ENCODE results near the gene ZFPM1. TPM values are rescaled to one million over a fixed set of nuclear protein-coding genes. Genes with fewer than 3 reads are reported as not detected.
A peak's percentile ranks its signal among the peaks of the same experiment; 100 is the strongest.

ZFPM1 gene
- total RNA-seq, 1 experiment from 2014 or later, result 24.1 TPM

DNA sequence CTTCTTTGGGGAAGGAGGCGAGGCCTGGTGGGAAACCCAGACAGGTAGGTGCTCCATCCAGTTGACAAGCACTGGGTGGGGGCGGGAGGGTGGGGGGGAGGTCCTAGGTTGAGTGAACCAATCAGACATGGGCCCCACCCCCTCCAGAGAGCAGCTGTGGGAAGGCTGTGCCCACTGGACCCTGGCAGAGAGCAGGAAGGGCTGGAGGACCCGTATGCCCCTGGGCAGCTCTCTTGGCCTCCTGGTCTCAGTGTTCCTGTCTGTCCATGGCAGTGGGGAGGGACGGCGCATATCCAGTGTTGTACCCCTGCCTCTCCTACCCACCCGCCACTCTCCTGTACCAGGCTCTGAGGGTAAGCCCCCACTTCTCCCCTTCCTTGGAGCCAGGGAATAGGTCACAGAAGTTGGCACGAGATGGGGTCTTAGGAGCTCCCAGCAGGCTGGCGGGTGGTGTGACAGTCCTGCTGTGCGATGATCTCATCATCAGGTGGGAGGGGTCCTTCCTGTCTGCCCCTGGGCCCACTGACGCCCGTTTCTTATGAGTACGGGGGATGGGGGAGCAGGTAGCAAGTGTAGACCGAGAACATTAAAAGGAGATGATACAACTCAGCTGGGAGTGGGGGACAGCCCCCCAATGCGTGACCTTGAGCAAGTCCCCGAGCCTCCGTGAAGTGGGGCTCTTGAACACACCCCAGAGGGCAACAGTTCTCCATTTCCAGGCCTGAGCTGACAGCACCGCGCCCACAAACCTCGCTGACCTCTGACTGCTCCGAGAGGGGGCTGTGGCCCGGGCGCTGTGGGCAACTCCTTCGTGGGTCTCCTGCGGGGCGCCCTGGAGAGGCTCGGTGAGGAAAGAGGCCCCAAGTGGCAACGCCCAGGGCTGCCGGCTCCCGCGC is 1.2 kb upstream of the ZFPM1 start:
- no peaks in the 10 kb centered on the region for H3K27me3 ChIP-seq (replicated peaks; ENCODE audit: control insufficient read depth, insufficient read depth, low read length)

DNA sequence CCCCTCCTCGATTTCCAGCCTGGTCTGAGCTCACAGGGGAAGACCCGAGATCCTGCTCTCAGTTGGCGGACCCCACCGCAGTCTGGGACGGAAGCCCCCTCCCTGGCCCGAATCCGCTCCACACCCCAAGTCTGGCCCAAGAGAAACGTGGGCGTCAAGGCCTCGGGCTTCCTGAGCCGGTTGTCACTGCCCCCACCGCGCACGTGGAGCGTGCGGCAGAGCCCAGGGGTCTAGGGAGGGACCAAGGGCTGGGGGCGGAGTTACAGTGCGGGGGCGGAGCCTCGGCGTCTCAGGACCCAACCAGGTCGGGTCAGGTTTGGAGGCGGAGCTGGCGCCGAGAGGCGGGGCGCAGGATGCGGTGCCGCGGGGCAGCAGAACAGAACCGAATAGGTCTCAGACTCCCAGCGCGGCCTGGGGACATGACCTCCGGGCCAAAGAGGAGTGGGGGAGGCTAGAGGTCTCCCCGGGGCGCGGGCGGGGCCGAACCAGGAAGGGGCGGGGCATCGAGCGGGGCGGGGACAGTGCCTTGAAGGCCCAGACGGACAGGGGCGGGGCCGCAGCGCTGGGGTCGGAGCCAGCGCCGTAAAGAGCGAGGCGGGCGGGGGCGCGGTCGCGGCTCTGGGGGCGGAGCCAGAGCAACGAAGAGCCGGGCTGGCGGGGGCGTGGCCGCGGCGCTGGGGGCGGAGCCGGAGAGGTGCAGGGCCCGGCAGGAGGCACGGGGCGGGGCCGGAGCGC is 431 bp upstream of the ZFPM1 start:
- POLR2A ChIA-PET, result interaction anchor here (0.7 to 1.3 kb wide), 4 partner anchors 35 to 502 kb away, joined by 3 to 7 read pairs (median 6); partner anchors contain the start of gene BANP
- intact Hi-C loops (cut with micrococcal nuclease; ENCODE audit: unreplicated experiment), result loop anchor here (1.0 kb wide), 1 partner anchor 57 kb away; no protein-coding TSS in a partner anchor

More for the DNA sequence above, 1.2 kb upstream of the ZFPM1 start:
- no peak for TF ChIP-seq CTCF (IDR thresholded peaks at IDR 0.05; ENCODE audit: insufficient read depth in 1 of 2, low read depth in 1 of 2, low read length in 1 of 2, severe bottlenecking in 1 of 2, unreplicated experiment in 1 of 2)
- Histone ChIP-seq H3K4me1 (peaks cover 23% of the 10 kb centered on the region), H3K9me3 (no peaks in the 10 kb centered on the region), H3K4me3 (ENCODE audit: low read depth, low read length) (peak overlapping the region; percentile 60), H3K36me3 (ENCODE audit: control insufficient read depth, insufficient read depth, low read length) (no peaks in the 10 kb centered on the region)
- Mint-ChIP-seq H3K4me3 (ENCODE audit: unreplicated experiment) (peak overlapping the region; percentile 97), H3K27ac (ENCODE audit: unreplicated experiment) (peak overlapping the region; percentile 84), H3K9me3 (ENCODE audit: unreplicated experiment) (no peaks in the 10 kb centered on the region), H3K27me3 (ENCODE audit: insufficient read depth, unreplicated experiment) (no peaks in the 10 kb centered on the region), H3K4me1 (ENCODE audit: low read depth, unreplicated experiment) (peaks cover 6% of the 10 kb centered on the region), H3K36me3 (ENCODE audit: insufficient read depth, unreplicated experiment) (peaks cover 18% of the 10 kb centered on the region)
- POLR2A ChIA-PET, result interaction anchor here (0.7 to 1.3 kb wide), 2 partner anchors 36 to 111 kb away, joined by 6 to 7 read pairs; no protein-coding TSS in a partner anchor
- CTCF ChIA-PET, result interaction anchor here (0.6 to 1.6 kb wide), 5 partner anchors 7 to 109 kb away, joined by 3 to 8 read pairs (median 6); no protein-coding TSS in a partner anchor
- DNase-seq, result no peak
- intact Hi-C loops (cut with micrococcal nuclease; ENCODE audit: unreplicated experiment), result no loop called here
- no TSS peak for BruUV-seq (replicated peaks)

More for the DNA sequence above, 431 bp upstream of the ZFPM1 start:
- no peaks in the 10 kb centered on the region for H3K27me3 ChIP-seq (replicated peaks; ENCODE audit: control insufficient read depth, insufficient read depth, low read length)
- no peaks in the 10 kb centered on the region for H3K9me3 ChIP-seq
- Mint-ChIP-seq H3K36me3 (ENCODE audit: insufficient read depth, unreplicated experiment) (peaks cover 22% of the 10 kb centered on the region), H3K4me3 (ENCODE audit: unreplicated experiment) (peak overlapping the region; percentile 97), H3K4me1 (ENCODE audit: low read depth, unreplicated experiment) (peaks cover 6% of the 10 kb centered on the region), H3K27ac (ENCODE audit: unreplicated experiment) (peak overlapping the region; percentile 84), H3K9me3 (ENCODE audit: unreplicated experiment) (no peaks in the 10 kb centered on the region), H3K27me3 (ENCODE audit: insufficient read depth, unreplicated experiment) (no peaks in the 10 kb centered on the region)
- peaks cover 25% of the 10 kb centered on the region for H3K4me1 ChIP-seq
- peak overlapping the region; percentile 60 for H3K4me3 ChIP-seq (ENCODE audit: low read depth, low read length)
- peak; percentile 97 to 100 for DNase-seq
- no peaks in the 10 kb centered on the region for H3K36me3 ChIP-seq (ENCODE audit: control insufficient read depth, insufficient read depth, low read length)
- no peak for TF ChIP-seq CTCF (IDR thresholded peaks at IDR 0.05; ENCODE audit: insufficient read depth in 1 of 2, low read depth in 1 of 2, low read length in 1 of 2, severe bottlenecking in 1 of 2, unreplicated experiment in 1 of 2)
- CTCF ChIA-PET, result interaction anchor here (1.0 to 1.6 kb wide), 4 partner anchors 8 to 108 kb away, joined by 3 to 8 read pairs (median 6); no protein-coding TSS in a partner anchor
- BruUV-seq (replicated peaks), result no TSS peak

Measured in Caco-2 (cell line).